HEK293 (cell line): ENCODE data around the gene SREBF1.

Experiments
- CTCF ChIA-PET: fragments of 350-600 bp; formaldehyde crosslinking; extraction: SDS; loops from one replicate; lab custom pipeline; 2021; ENCODE audit warnings: antibody characterized with exemption; lab: Yijun Ruan, JAX
- POLR2A ChIA-PET: fragments of 300-600 bp; formaldehyde crosslinking; extraction: SDS; loops from one replicate; lab custom pipeline; 2020; ENCODE audit warnings: antibody characterized with exemption, inconsistent platforms; lab: Yijun Ruan, JAX
- H3K27ac ChIP-seq: fragments of 200-500 bp; sonication (Bioruptor generic); 2 replicates; pipeline ENCODE4 v1.5.1; 2014; ENCODE audit warnings: low read depth, low read length, control low read depth, inconsistent platforms; ENCODE audit errors: extremely low read depth
- H3K36me3 ChIP-seq, 2 experiments: fragments of 200-500 bp in 1 of 2; sonication (Bioruptor generic) in 1 of 2; 1 replicate in 1 of 2; 2 replicates in 1 of 2; pipeline ENCODE4 v1.5.1; 2014 to 2017; ENCODE audit warnings: inconsistent platforms in 2 of 2, low read length in 2 of 2; ENCODE audit not compliant: control insufficient read depth in 2 of 2, insufficient read depth in 1 of 2
- H3K4me1 ChIP-seq: fragments of 200-500 bp; sonication (Bioruptor generic); 2 replicates; pipeline ENCODE4 v1.5.1; 2014; ENCODE audit warnings: mild to moderate bottlenecking, low read length, inconsistent platforms; ENCODE audit not compliant: control insufficient read depth, insufficient read depth
- H3K4me3 ChIP-seq: 2 replicates; pipeline ENCODE4 v1.5.1; 2011; ENCODE audit warnings: low read depth, mild to moderate bottlenecking, control low read depth, low read length, moderate library complexity
- H3K9me3 ChIP-seq: fragments of 200-500 bp; sonication (Bioruptor generic); 2 replicates; pipeline ENCODE4 v1.5.1; 2014; ENCODE audit warnings: low read depth, low read length, inconsistent platforms; ENCODE audit not compliant: control insufficient read depth, insufficient read depth
- BCL11B ChIP-seq: fragments of 450-650 bp; formaldehyde crosslinking; IDR thresholded peaks from 2 replicates; pipeline ENCODE4 v1.5.1; 2016; ENCODE audit warnings: low read depth, missing biosample characterization, missing genetic modification characterization
- ELK4 ChIP-seq: IDR thresholded peaks from 2 replicates; pipeline ENCODE4 v1.6.1; 2011; ENCODE audit warnings: mild to moderate bottlenecking, low read depth, low read length, borderline replicate concordance
- GLIS2 ChIP-seq: fragments of 450-650 bp; formaldehyde crosslinking; IDR thresholded peaks from 2 replicates; pipeline ENCODE4 v1.5.1; 2016; ENCODE audit warnings: missing biosample characterization, missing genetic modification characterization
- HOXC10 ChIP-seq: sonication (generic); formaldehyde crosslinking; IDR thresholded peaks from 2 replicates; pipeline ENCODE4 v1.8.1; 2023; ENCODE audit warnings: mild to moderate bottlenecking, missing genetic modification reagents
- IKZF3 ChIP-seq: fragments of 450-650 bp; IDR thresholded peaks from 2 replicates; pipeline ENCODE4 v1.5.0; 2018; ENCODE audit warnings: missing biosample characterization, mild to moderate bottlenecking, missing genetic modification characterization, moderate library complexity
- KLF1 ChIP-seq: fragments of 450-650 bp; formaldehyde crosslinking; IDR thresholded peaks from 2 replicates; pipeline ENCODE4 v1.5.1; 2016; ENCODE audit warnings: missing biosample characterization, missing genetic modification characterization
- TRIM28 ChIP-seq: IDR thresholded peaks from 2 replicates; pipeline ENCODE4 v1.6.1; 2011; ENCODE audit warnings: low read length, control low read depth, borderline replicate concordance
- YY1 ChIP-seq: fragments of 450-650 bp; formaldehyde crosslinking; IDR thresholded peaks from 2 replicates; pipeline ENCODE4 v1.5.1; 2018; ENCODE audit warnings: missing biosample characterization, missing genetic modification characterization
- ZEB2 ChIP-seq: fragments of 450-650 bp; formaldehyde crosslinking; IDR thresholded peaks from 2 replicates; pipeline ENCODE4 v1.5.1; 2016; ENCODE audit warnings: missing biosample characterization, missing genetic modification characterization
- ZFHX2 ChIP-seq: fragments of 450-650 bp; formaldehyde crosslinking; conservative IDR thresholded peaks from 2 replicates; pipeline ENCODE4 v1.5.1; 2016; ENCODE audit warnings: missing biosample characterization, missing genetic modification characterization
- ZIC2 ChIP-seq: fragments of 450-650 bp; formaldehyde crosslinking; IDR thresholded peaks from 2 replicates; pipeline ENCODE4 v1.5.1; 2016; ENCODE audit warnings: missing biosample characterization, missing genetic modification characterization
- ZNF10 ChIP-seq: fragments of 450-650 bp; formaldehyde crosslinking; IDR thresholded peaks from 2 replicates; pipeline ENCODE4 v1.5.1; 2017; ENCODE audit warnings: missing biosample characterization, missing genetic modification characterization
- ZNF114 ChIP-seq: fragments of 450-650 bp; formaldehyde crosslinking; IDR thresholded peaks from 2 replicates; pipeline ENCODE4 v1.5.0; 2017; ENCODE audit warnings: missing biosample characterization, missing genetic modification characterization
- ZNF132 ChIP-seq: fragments of 450-650 bp; formaldehyde crosslinking; IDR thresholded peaks from 2 replicates; pipeline ENCODE4 v1.5.1; 2017; ENCODE audit warnings: missing biosample characterization, missing genetic modification characterization, borderline replicate concordance
- ZNF140 ChIP-seq: fragments of 450-650 bp; formaldehyde crosslinking; IDR thresholded peaks from 2 replicates; pipeline ENCODE4 v1.5.1; 2016; ENCODE audit warnings: missing biosample characterization, missing genetic modification characterization
- ZNF155 ChIP-seq: fragments of 450-650 bp; formaldehyde crosslinking; IDR thresholded peaks from 2 replicates; pipeline ENCODE4 v1.5.1; 2016; ENCODE audit warnings: missing biosample characterization, missing genetic modification characterization
- ZNF26 ChIP-seq: fragments of 450-650 bp; formaldehyde crosslinking; IDR thresholded peaks from 2 replicates; pipeline ENCODE4 v1.5.1; 2016; ENCODE audit warnings: missing biosample characterization, missing genetic modification characterization
- ZNF266 ChIP-seq: fragments of 450-650 bp; formaldehyde crosslinking; IDR thresholded peaks from 2 replicates; pipeline ENCODE4 v1.5.1; 2016; ENCODE audit warnings: missing biosample characterization, missing genetic modification characterization, low read depth
- ZNF335 ChIP-seq: fragments of 450-650 bp; formaldehyde crosslinking; conservative IDR thresholded peaks from 2 replicates; pipeline ENCODE4 v1.5.1; 2016; ENCODE audit warnings: missing biosample characterization, missing genetic modification characterization
- ZNF366 ChIP-seq: fragments of 450-650 bp; formaldehyde crosslinking; conservative IDR thresholded peaks from 2 replicates; pipeline ENCODE4 v1.5.1; 2016; ENCODE audit warnings: missing biosample characterization, missing genetic modification characterization
- ZNF404 ChIP-seq: fragments of 450-650 bp; formaldehyde crosslinking; IDR thresholded peaks from 2 replicates; pipeline ENCODE4 v1.5.1; 2017; ENCODE audit warnings: missing biosample characterization, missing genetic modification characterization
- ZNF530 ChIP-seq: fragments of 450-650 bp; formaldehyde crosslinking; IDR thresholded peaks from 2 replicates; pipeline ENCODE4 v1.5.1; 2016; ENCODE audit warnings: low read depth, missing biosample characterization, missing genetic modification characterization
- ZNF548 ChIP-seq: fragments of 450-650 bp; formaldehyde crosslinking; IDR thresholded peaks from 2 replicates; pipeline ENCODE4 v1.5.1; 2016; ENCODE audit warnings: missing biosample characterization, missing genetic modification characterization
- ZNF560 ChIP-seq: fragments of 450-650 bp; formaldehyde crosslinking; IDR thresholded peaks from 2 replicates; pipeline ENCODE4 v1.5.1; 2017; ENCODE audit warnings: missing biosample characterization, missing genetic modification characterization, borderline replicate concordance
- ZNF645 ChIP-seq: fragments of 450-650 bp; formaldehyde crosslinking; IDR thresholded peaks from 2 replicates; pipeline ENCODE4; 2016; ENCODE audit warnings: missing biosample characterization, missing genetic modification characterization
- ZNF707 ChIP-seq: fragments of 450-650 bp; formaldehyde crosslinking; IDR thresholded peaks from 2 replicates; pipeline ENCODE4 v1.5.1; 2016; ENCODE audit warnings: missing biosample characterization, missing genetic modification characterization
- ZNF76 ChIP-seq: fragments of 450-650 bp; formaldehyde crosslinking; IDR thresholded peaks from 2 replicates; pipeline ENCODE4; 2016; ENCODE audit warnings: low read depth, missing biosample characterization, missing genetic modification characterization, borderline replicate concordance
- ZXDB ChIP-seq: fragments of 450-650 bp; formaldehyde crosslinking; IDR thresholded peaks from 2 replicates; pipeline ENCODE4 v1.5.1; 2016; ENCODE audit warnings: missing biosample characterization, missing genetic modification characterization

Gene SREBF1

GRCh38 chr17:17877529-17878358 lies 41.0 kb upstream of the SREBF1 start (continued):
- TF ChIP-seq ELK4 (no peak), ZNF404 (tag by site-specific recombination) (no peak), YY1 (tag by site-specific recombination) (no peak), ZEB2 (tag by site-specific recombination) (no peak), ZNF530 (tag by site-specific recombination) (no peak), ZNF26 (tag by site-specific recombination) (no peak), ZNF114 (tag by site-specific recombination) (no peak), ZNF155 (tag by site-specific recombination) (no peak), ZXDB (tag by site-specific recombination) (no peak), ZFHX2 (tag by site-specific recombination) (peak; percentile 37), ZNF140 (tag by site-specific recombination) (no peak), HOXC10 (no peak), ZNF132 (no peak), GLIS2 (tag by site-specific recombination) (peak; percentile 34; the same call in 1 of the 2 replicates), ZNF366 (tag by site-specific recombination) (no peak), ZNF10 (no peak), ZNF560 (tag by site-specific recombination) (no peak), KLF1 (tag by site-specific recombination) (no peak), ZNF76 (tag by site-specific recombination) (no peak), ZNF548 (tag by site-specific recombination) (no peak), BCL11B (tag by site-specific recombination) (no peak), TRIM28 (no peak), ZNF266 (no peak), ZNF335 (tag by site-specific recombination) (peak; percentile 80), ZNF707 (tag by site-specific recombination) (no peak), IKZF3 (tag by site-specific recombination) (no peak)

- Histone ChIP-seq H3K4me1 (peaks cover 17% of the 10 kb centered on the region), H3K9me3 (no peaks in the 10 kb centered on the region)
- ChIA-PET POLR2A (no interaction called here), CTCF (interaction anchor here (0.5 to 3.5 kb wide), 6 partner anchors 11 to 198 kb away, joined by 3 to 21 read pairs (median 4); no protein-coding TSS in a partner anchor)
- TF ChIP-seq ZIC2 (tag by site-specific recombination) (peak; percentile 45), ZNF645 (tag by site-specific recombination) (no peak)
- TF ChIP-seq, all 188 proteins: peak for 1
- Histone ChIP-seq H3K36me3 (peaks cover 3 to 51% of the 10 kb centered on the region in 2 experiments; a peak in 2 of 3 replicates), H3K4me3 (no peak overlapping the region), H3K27ac (peak overlapping the region; percentile 93)
Measured at GRCh38 chr17:17876959-17877528, 40.3 kb upstream of the SREBF1 start.
